Kidney (tissue), 14 donors: ENCODE results near the gene MIGA1. TPM values are rescaled to one million over a fixed set of nuclear protein-coding genes. Genes with fewer than 3 reads are reported as not detected.
"Not testable (repeated sequence)": the region's sequence is repeated elsewhere in the genome, so short reads cannot be mapped to it uniquely, and the experiment has no call there.

ENCODE experiments used
- DNase-seq, 5 donors: peaks; one replicate each; pipeline ENCODE4 v3.0.0-alpha.2; 2013 to 2020
- FAIRE-seq: peaks from 2 replicates; lab custom pipeline; 2012; peaks lifted over from hg19 to GRCh38; lab: Jason Lieb, UNC
- H3K27ac ChIP-seq, 2 donors: one replicate each; pipeline ENCODE4 v1.7.0; 2013; ENCODE audit warnings: low read depth in 2 of 2, low read length in 2 of 2, inconsistent platforms in 1 of 2
- H3K27me3 ChIP-seq: one replicate; pipeline ENCODE4 v1.7.1; 2013; ENCODE audit warnings: low read length, inconsistent platforms; ENCODE audit not compliant: control insufficient read depth, insufficient read depth
- H3K36me3 ChIP-seq, 3 donors: one replicate each; pipeline versions ENCODE4 v1.7.0 to v1.7.1; 2013; ENCODE audit warnings: low read length in 3 of 3, control low read depth in 1 of 3, inconsistent platforms in 1 of 3; ENCODE audit not compliant: insufficient read depth in 3 of 3, control insufficient read depth in 2 of 3
- H3K4me1 ChIP-seq, 3 donors: one replicate each; pipeline versions ENCODE4 v1.7.0 to v1.7.1; 2013; ENCODE audit warnings: low read length in 3 of 3, inconsistent platforms in 1 of 3, low read depth in 1 of 3; ENCODE audit not compliant: control insufficient read depth in 2 of 3, insufficient read depth in 2 of 3
- H3K4me3 ChIP-seq, 3 donors: one replicate each; pipeline versions ENCODE4 v1.7.0 to v1.8.1; 2013; ENCODE audit warnings: low read length in 3 of 3, control low read depth in 1 of 3, inconsistent platforms in 1 of 3
- H3K9ac ChIP-seq, 3 donors: one replicate each; pipeline versions ENCODE4 v1.7.0 to v1.7.1; 2013; ENCODE audit warnings: low read length in 3 of 3, control low read depth in 1 of 3, inconsistent platforms in 1 of 3
- H3K9me3 ChIP-seq, 3 donors: one replicate each; pipeline versions ENCODE4 v1.7.0 to v1.7.1; 2013; ENCODE audit warnings: low read length in 3 of 3, control low read depth in 1 of 3, inconsistent platforms in 1 of 3; ENCODE audit not compliant: control insufficient read depth in 2 of 3, insufficient read depth in 1 of 3
- intact Hi-C: fragments of 100-400 bp; cut with DNase I; formaldehyde crosslinking; loops from one replicate; pipeline ENCODE4 v1.11.1; 2022
- polyA plus RNA-seq: library from polyadenylated mRNA; stranded (reverse); fragments of 350-450 nt; fragmentation: Illumina TruSeq; extraction: RNeasy Lipid Tissue Mini Kit (QIAGEN cat#74804); gene quantifications from one replicate; pipeline ENCODE4 v1.2.3, GENCODE V29; 2014; ENCODE audit warnings: low read depth, low replicate concordance; ENCODE audit not compliant: insufficient read depth
- total RNA-seq: library from RNA; stranded (reverse); fragmentation: NEBNext Ultra II Directional; extraction: Animal tissue kit (Norgen Biotek cat#: 25700); gene quantifications from one replicate; pipeline ENCODE4 v1.2.1, GENCODE V29; 2021
- TF ChIP-seq, protein P1 (sequence below): IDR thresholded peaks from 3 replicates; pipeline ENCODE4 v1.5.1; 2012; ENCODE audit warnings: mild to moderate bottlenecking, moderate library complexity, borderline replicate concordance; ENCODE audit not compliant: insufficient read depth; ENCODE audit errors: extremely low read depth
- donor health status: control.
- donor health status: control.
- donor health status: control.
- donor health status: control.
- donor health status: control.
- donor health status: DM: yes; HTN: yes; CAD: no.
- donor health status: Normal renal cell carcinoma (clear cell type).

MIGA1 gene
- total and polyA plus RNA-seq, 2 donors from 2014 or later = 5.4 to 25.5 TPM

DNA sequence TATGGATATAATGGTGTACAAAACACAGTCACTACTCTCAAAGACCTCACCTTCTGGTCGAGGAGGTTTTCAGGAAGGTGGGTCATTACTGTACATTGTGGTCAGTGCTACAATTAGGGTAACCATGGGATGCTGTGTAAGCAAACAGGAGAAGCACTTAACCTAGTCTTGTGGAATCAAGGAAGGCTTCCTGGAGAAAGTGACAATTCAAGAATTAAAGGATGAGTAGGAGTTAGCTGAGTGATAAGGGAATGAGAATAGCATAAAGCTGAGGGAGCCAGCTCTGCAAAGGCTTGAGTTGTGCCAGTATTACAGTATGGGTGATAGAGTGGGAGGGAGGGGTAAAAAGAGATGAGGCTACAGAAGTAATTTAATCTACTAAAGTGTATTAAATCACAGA is 126.2 kb downstream of the MIGA1 start:
- H3K27ac ChIP-seq = no peak overlapping the region
- no peak for DNase-seq
- no peak for FAIRE-seq

DNA sequence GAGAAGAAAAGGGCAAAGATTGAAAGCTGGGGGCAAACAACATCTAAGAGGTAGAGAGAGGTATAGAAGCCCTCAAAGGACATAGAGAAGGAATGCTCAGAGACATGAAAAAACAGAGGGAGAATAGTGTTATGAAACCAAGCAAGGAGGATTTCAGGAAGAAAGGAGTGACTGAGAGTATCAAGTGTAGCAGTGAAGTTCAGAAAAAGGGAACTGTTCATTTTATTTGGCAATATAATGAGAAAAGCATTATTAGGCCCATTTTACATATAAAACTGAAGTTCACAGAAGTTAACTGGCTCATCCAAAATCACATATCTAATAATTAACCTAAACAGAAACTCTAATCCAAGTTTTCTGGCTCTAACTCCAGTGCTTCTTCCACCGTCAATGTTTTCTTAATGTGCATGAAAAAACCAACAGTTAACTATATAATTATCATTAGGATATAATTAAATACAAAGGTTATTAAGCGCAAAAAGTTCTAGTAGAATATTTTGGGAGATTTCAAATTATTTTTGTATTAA is 126.6 kb downstream of the MIGA1 start:
- Histone ChIP-seq H3K27ac (no peak overlapping the region), H3K4me1 (no peaks in the 10 kb centered on the region), H3K36me3 (no peaks in the 10 kb centered on the region), H3K9ac (no peak overlapping the region), H3K9me3 (no peaks in the 10 kb centered on the region), H3K4me3 (no peak overlapping the region), H3K27me3 (no peaks in the 10 kb centered on the region)
- no peak for DNase-seq
- peak; percentile 74 for FAIRE-seq
- TF ChIP-seq, protein P1, sequence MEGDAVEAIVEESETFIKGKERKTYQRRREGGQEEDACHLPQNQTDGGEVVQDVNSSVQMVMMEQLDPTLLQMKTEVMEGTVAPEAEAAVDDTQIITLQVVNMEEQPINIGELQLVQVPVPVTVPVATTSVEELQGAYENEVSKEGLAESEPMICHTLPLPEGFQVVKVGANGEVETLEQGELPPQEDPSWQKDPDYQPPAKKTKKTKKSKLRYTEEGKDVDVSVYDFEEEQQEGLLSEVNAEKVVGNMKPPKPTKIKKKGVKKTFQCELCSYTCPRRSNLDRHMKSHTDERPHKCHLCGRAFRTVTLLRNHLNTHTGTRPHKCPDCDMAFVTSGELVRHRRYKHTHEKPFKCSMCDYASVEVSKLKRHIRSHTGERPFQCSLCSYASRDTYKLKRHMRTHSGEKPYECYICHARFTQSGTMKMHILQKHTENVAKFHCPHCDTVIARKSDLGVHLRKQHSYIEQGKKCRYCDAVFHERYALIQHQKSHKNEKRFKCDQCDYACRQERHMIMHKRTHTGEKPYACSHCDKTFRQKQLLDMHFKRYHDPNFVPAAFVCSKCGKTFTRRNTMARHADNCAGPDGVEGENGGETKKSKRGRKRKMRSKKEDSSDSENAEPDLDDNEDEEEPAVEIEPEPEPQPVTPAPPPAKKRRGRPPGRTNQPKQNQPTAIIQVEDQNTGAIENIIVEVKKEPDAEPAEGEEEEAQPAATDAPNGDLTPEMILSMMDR = no peak
- intact Hi-C loops = no loop called here

More for the DNA sequence above, 126.2 kb downstream of the MIGA1 start:
- Histone ChIP-seq H3K4me3 (no peak overlapping the region), H3K4me1 (no peaks in the 10 kb centered on the region), H3K9ac (no peak overlapping the region), H3K36me3 (no peaks in the 10 kb centered on the region), H3K9me3 (no peaks in the 10 kb centered on the region), H3K27me3 (no peaks in the 10 kb centered on the region)
- TF ChIP-seq, protein P1 = no peak
- intact Hi-C loops = no loop called here

DNA sequence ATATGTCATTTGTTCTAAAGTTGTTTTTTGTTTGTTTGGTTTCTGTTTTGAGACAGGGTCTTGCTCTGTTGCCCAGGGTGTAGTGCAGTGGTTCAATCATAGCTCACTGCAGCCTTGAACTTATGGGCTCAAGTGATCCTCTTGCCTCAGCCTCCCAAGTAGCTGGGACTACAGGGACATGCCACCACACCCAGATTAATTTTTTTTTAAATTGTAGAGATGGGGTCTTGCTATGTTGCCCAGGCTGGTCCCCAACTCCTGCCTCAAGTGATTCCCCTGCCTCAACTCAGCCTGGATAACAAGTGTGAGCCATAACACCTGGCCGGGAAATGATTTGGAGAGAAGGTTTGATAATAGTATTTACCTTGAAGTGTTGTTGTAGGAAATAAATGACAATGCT is 127.2 kb downstream of the MIGA1 start:
- no peak for FAIRE-seq
- intact Hi-C loops = no loop called here
- Histone ChIP-seq H3K4me1 (no peaks in the 10 kb centered on the region), H3K36me3 (no peaks in the 10 kb centered on the region), H3K4me3 (no peak overlapping the region), H3K9me3 (no peaks in the 10 kb centered on the region), H3K27me3 (no peaks in the 10 kb centered on the region), H3K27ac (no peak overlapping the region), H3K9ac (no peak overlapping the region)
- TF ChIP-seq, protein P1 = no peak
- DNase-seq = no peak

DNA sequence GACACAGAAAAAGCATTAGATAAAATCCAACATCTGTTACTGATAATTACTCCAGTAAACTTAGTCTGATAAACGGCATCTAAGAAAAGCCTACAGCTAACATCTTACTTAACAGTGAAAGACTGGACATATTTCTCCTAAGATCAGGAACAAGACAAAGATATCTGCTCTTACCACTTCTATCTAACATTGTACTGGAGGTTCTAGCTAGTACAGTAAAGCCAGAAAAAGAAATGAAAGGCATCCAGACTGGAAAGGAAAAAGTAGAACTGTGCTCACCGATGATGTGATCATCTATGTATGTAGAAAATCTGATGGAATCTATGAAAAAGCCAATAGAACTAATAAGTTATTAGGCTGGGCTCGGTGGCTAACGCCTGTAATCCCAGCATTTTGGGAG is 130.7 kb downstream of the MIGA1 start:
- intact Hi-C loops = no loop called here
- Histone ChIP-seq H3K4me3 (no peak overlapping the region), H3K9ac (no peak overlapping the region), H3K9me3 (no peaks in the 10 kb centered on the region), H3K36me3 (no peaks in the 10 kb centered on the region), H3K27ac (no peak overlapping the region), H3K27me3 (no peaks in the 10 kb centered on the region), H3K4me1 (no peaks in the 10 kb centered on the region)
- FAIRE-seq = no peak
- no peak for DNase-seq
- TF ChIP-seq, protein P1 = no peak

DNA sequence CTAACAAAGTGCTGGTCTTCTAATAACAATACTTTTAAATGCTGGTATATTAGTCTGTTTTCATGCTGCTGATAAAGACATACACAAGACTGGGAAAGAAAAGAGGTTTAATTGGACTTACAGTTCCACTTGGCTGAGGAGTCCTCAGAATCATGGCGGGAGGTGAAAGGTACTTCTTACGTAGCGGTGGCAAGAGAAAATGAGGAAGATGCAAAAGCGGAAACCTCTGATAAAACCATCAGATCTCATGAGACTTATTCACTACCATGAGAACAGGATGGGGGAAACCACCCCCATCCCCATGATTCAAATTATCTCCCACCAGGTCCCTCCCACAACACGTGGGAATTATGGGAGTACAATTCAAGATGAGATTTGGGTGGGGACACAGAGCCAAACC is 139.5 kb downstream of the MIGA1 start:
- FAIRE-seq, H3K27me3 ChIP-seq, H3K9ac ChIP-seq, H3K4me3 ChIP-seq, intact Hi-C loops, H3K9me3 ChIP-seq, DNase-seq, H3K27ac ChIP-seq, H3K4me1 ChIP-seq, H3K36me3 ChIP-seq: not testable (repeated sequence)
